GM19467 (cell line): ENCODE results near the gene TRIB2.

Experiments
- ATAC-seq: cut with Tn5 transposase; IDR thresholded peaks from one replicate; pipeline ENCODE4 v1.9.1; 2021; ENCODE audit warnings: mild to moderate bottlenecking, moderate library complexity; ENCODE audit not compliant: unreplicated experiment

The TRIB2 gene

DNA sequence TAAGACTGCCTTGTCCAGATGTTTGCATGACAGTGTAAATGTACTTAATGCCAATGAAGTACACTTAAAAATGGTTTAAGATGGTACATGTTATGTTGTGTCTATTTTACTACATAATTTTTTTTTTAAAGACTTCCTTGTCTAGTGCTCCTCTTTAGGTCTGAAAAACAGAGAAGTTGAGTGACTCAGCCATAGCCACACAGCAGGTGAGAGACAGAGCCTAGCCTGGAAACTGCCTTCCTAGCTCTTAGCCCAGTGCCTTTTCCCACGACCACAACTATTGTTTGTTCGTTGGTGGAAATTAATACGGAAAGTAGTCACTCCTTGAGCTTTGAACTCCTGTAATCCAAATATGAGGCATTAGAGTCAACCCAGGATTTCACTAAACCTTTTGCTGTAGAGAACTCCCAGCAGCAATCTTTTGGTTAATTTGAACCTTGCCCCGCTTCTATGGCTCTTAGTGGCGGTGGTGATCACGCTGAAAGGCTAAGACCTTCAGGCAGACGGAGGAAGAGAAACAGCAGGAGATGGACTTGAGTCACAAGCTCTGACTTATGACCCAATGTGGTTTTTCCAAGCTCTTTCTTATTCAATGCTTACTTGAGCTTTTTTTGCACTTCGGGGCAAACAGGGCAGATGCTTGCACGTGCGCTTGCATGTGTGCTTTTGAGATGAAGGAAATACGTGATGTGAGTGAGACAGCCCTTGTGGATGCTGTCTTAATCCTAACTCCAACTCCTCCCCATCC, 21.2 kb downstream of the TRIB2 start:
- ATAC-seq, result no peak

DNA sequence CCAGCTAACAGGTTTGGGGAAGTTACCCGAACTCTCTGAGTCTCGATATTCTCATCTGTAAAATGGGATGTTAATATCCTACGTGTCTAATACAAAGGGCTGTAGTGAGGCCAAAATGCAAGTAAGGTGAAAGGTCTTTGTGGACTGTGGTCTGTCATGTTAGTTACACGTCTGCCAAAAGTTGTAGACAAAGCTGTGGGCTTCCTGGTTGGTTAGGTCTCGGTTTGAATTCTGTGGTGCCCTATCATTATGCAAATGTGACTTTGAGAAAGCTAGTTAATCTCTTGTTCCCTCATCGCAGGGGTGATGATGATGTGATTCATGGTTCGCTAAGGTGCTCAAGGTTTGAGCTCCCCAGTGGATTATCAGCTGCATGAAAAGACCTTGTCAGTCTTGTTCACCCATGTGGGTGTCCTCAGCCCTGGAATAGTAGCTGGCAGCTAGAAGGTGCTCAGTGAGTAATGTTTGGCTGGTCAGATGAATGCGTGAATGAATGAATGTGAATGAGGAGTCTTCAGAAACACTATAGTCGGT, 23.1 kb downstream of the TRIB2 start:
- no peak for ATAC-seq

DNA sequence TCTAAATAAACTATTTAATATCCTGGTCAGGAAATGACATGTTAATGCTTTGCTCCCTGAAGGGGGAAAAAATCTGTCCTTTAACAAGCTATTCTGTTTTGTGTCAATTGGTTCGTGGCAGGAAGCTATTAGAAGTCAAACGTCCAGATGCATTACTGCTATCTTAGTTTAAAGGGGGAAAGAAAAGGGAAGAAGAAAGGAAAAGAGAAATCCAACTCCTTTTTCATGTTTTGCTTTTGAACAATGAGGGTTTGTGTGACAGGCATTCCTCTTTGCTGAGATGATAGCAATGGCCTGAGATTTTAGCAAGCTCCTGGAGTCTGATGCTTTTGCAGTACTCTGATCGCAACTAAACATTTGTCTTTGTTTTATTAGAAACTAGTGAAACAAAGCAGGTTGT, 24.6 kb downstream of the TRIB2 start:
- ATAC-seq, result no peak

DNA sequence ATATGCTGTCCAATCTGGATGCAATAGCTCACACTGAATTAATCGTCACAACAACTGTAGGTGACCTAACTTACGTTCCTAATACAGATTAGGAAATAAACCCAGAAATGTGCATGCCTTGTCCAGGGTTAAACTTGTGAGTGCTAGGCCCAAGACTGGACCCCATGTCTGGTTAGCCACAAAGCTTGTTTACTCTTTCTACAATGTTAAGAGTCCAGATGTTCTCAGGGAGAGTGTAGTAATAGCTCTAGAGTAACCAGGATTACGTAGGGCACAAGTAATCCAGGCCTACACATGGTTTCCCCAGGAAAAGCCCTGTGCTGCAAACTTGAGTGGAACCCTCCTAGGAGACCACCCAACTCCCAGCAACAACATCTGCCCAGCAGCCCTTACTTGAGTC, 26.2 kb downstream of the TRIB2 start:
- no peak for ATAC-seq

DNA sequence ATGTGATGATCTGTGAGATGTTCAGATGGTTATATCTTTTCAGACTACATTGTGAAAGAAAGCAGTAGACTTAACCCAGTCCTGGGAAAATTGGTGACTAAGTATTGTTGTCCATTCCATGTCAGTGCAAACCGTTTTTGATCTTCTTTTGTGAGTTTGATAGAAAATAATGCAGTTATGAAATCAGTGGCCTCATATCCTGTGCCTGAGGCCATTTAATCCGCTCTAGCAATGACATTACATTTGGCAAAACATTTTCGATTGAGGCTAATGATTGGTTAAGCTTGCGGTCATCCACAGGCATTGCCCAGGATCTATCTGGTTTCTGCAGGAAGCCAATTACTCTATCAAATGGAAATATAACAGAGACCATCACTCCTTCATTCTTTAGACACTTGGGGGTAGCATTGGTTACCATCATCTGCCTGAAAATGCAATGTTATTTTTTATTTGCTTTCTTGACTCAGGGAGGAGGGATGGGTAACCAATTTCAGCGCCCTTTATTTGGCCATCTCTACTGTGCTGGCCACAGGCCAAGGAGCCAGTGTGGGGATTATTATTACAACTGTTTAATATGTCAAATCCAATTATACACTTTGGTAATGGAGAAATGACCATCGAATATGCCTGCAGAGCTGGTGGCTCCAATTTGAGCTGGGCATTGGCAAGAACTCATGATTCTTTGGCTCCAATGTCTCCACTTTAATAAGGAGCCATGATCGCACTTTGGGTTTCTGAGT, 33.6 kb downstream of the TRIB2 start:
- no peak for ATAC-seq

DNA sequence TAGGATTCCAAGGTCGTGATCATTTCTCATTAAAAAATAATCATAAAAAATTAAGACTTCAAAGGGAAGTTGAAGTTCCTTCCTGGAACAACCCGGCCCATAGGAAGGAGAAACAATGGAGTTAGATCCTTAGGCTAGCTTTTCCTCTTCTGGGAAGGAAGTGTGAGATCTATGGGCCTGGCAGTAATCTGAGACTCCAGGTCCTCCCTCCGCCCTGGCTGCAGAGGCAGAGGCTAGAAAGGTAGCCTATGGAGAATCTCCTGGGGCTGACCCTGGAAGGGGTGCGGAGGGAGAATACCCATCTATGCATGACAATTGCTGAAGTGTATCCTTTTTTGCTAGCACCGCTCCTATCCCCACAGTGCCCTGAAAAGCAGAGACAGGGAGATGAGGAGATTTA, 37.9 kb downstream of the TRIB2 start:
- ATAC-seq, result no peak

DNA sequence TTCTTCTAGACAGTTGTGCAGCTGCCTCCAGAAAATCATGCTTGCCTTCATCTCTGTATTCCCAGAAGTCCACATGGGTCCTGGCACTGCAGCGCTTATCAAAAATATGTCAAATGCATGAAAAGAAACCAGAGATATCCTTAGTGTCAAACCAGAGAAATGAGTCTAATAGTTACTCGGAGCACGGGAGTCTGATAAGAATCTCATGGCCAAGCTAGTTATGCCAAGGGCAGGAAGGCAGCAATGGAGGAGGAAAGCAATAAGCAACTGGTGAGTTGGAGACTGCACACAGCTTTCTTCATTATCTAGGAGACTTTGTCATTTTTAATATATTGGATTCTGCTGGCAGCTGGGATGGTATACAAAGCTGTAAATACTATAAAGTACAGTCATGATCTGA, 38.6 kb downstream of the TRIB2 start:
- no peak for ATAC-seq

DNA sequence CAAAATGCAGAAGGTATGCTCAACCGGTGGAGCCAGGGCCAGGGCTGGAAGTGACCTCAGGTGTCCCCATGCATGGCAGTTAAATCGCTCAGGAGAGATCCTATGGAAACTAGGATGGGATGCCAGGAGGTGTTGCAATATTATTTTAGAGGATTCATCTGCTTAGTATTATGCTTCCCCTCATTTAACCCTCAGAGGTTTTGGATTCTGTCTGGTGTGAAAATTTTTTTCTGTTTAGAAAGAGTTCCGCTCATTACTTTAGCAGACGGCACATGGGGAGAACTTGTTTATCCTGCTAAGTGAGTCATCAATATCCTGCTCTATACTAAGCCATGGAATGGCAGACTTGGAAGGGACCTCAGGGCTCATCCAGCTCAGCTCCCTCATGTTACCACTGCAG, 42.5 kb downstream of the TRIB2 start:
- ATAC-seq, result no peak

DNA sequence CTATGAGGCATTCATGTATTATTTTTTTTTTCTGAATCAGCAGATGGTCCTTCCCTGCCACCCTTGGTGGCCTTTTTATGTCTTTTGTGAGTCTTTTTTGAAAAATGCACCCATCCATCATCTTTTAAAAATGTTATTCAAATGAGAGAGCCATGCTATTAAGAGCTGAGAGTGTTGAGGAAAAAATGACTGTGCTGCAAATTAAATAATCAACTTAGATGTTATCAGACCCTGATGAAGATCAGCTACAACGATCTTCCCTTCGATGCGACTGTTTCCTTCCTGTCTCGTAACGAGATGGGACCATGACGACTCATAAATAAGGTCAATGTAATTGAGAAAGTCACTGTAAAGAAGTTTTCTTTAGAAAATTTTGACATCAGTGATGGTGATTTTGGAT, 44.4 kb downstream of the TRIB2 start:
- ATAC-seq, result no peak

DNA sequence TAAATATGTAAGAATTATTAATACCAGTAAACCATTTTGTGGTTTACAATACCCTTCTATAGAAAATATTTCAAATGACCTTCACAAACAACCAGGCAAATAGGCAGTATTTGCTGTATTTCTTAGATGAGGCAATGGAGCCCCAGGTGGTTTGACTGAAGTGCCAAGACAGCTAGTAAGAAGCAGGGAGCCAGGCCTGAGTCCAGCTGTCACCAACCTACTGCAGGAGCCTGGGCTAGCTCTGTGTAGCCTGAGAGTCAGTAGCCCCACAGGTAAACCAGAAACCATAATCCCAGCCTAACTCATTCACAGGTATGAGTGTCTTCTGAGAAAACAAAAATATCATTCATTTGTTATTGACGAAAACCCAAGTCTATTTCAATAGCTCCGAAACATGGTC, 45.6 kb downstream of the TRIB2 start:
- ATAC-seq, result no peak

DNA sequence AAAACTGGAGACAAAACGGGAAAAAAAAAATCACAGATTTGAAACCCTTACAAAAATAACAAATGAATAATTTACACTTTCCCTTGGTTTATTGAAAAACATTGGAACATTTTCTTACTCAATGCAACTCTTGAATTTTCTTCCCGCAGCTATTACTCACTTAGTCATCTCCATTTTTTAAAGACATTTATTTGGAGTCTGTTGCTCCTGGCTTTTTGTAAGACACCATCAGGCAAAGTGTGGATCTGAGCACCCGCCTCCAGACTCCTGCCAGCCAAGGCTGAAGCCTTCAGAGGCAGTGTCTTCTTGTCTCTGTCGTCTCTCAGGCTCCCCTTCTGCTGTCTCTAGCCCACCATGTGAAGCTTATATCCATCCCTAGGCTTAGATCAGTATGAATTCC, 46.2 kb downstream of the TRIB2 start:
- no peak for ATAC-seq

DNA sequence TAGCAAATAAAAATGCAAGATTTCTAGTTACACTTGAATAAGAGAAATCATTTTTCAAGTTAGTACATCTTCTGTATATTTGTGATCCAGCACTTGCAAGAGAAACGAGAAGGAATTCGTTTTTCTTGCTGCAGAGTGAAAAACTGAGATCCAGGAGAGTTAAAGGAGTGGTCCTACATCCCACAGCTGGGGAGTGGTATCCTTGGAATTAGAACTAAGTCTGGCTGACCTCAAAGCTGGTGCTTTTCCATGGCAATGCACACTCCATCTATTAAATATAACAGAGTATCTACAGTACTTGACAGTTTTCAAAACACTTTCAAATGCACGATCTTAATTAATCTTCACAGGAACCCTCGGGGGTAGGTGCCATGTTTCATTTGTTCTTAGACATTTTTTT, 46.8 kb downstream of the TRIB2 start:
- no peak for ATAC-seq

DNA sequence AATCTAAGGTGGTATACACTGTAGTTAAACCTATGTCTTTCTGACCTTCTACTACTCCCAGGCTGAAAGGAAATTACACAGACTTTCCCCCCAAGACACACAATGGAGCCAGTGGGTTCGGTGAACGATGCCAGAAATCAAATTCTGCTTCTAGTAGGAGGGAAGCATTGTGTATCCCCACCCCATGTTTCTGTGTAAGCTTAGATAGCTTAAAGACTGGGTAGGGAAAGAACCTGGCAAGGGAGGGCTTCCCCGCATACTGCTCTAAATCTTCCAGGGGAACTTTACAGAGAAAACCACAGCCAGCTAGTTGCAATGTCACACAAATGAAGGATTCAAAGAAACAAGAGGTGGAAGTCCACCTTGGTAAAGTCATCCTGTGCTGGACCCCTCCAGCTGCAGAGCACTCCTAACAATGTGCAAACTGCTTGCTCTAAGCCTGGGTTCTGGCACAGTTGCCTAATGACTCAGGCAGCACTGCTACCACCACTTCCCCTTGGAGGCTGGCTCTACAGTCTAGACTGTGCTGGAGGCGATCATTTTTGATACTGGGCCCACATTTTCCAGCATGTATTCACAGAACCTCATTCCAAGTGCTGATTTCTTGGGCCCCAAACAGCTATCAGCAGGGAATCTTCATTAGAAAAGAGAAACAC, 47.5 kb downstream of the TRIB2 start:
- ATAC-seq, result no peak

DNA sequence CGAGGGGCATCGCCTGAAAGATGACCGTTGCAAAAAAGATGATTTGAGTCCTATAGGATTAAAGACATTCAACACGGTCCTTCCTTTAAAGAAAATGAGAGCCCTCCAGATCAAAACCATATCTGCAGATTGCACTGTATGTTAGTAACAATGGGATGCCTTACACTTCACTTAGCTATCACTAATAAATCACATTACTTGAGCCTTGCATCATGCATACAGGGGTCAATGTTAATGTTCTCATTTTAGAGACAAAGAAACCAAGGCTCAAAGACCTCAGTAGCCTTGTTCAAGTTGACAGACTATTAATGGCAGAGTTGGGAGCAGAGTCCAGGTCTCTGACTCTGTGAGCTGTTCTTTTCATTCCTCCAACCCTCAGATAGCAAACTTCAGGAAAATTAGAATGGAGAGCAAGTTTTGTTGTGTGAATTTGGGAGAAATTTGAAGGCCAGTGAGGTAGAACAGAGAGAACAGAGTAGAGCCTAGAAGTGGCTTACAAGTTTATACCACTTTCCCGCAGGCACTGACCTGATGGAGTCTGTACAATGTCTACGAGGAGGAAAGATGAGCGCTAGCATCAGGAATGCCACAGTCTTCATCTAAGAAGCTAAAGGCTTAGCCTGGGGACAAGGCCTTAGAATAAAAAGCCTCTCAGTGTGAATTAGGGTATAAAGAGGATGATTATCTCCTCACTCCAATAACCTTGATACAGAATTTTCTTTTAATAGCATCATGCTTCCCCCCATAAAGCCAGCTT, 48.3 kb downstream of the TRIB2 start:
- no peak for ATAC-seq

DNA sequence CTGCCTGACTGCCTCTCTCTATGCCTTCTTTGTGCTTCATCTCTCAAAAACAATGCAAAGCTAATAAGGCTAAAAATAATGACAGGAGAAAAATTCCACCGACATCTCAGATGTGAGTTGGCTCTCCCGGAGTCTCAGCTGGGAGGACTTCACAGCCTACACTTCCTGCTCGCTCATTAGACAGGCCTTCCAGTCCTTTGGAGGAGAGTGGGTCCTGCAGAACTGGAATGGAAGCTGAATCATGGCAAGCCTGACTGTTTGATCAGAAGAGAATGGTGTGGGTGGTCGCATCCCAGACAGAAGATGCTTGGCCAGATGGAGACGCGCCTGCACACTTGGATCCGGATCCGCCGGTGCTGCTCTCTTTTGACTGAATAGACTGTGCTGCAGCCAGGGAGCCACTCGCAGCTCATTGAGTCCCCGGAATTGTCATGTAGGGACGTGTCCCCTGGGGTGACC, 49.7 kb downstream of the TRIB2 start:
- ATAC-seq, result no peak

DNA sequence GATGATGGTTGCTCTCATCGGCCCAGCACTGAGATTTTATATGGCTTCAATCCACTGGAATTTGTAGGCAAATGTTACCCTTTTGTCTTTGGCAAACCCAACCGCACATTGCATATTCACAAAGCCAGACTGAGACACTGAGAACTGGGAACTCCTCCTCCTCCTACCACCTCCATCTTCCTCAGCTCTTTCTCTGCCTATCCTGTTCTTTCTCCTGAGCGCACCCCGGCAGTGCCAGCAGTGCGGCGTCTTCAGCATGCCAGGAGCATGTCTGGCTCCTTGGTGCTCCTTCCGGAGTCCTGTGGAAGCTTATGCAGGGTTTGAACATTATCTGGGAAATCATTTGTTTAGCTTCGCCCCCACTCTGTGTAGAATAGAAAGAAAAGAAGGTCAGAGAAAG, 50.8 kb downstream of the TRIB2 start:
- ATAC-seq, result no peak

DNA sequence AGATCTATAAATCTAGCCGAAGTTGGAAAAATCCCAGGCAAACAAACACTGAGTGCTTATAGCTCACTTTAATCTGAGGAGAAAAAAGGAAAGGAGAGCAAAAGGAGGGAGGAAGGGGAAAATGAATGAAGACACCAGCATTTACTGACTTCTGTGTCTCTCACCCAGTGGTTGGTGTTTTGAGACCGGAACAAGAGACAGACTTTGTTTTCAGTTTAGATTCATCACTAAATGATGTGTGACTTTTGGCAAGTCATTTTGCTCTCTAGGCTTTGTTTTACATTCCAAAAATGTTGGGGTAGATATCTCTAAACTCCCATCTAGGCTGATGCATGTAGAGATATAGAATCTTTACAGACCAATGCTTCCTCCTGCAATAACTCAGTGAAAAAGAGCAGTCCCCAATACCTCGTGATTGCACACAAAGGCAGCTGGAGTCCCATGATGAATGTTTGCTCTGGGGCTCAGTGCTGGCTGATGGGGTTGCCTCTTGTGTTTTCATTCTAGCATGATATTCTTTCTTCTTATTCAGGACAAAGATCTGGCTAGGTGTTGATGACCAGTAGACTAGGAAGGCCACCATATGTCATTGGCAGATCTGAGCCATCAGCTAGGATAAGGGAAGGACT, 51.4 kb downstream of the TRIB2 start:
- no peak for ATAC-seq

DNA sequence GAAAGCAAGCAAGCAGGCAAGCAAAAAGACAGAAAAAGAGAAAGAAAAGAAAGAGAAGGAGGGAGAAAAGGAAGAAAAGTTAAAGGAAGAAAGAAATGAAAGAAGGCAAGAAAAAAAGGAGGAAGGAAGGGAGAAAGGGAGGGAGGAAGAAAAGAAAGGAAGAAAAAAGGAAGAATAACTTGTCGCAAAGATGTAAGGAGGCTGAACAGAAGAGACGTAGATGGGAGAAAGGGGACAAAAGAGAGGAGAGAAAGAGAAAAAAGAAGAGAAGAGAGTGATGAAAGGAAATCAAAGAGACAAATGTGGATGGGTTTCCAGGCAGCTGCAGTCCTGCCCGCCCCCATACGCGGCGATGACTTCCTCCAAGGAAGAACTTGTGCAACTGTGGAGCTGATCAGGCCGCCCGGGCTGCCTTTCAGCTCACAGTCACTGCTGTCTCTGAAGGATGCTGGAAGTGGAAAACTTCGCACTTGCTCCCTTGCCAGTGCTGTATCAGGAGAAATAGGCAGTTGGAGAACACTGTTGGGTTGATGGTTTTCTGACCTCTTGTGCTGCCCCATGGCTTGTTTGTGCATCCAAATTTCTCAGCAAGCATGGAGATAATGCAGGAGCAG, 52.9 kb downstream of the TRIB2 start:
- ATAC-seq, result no peak

DNA sequence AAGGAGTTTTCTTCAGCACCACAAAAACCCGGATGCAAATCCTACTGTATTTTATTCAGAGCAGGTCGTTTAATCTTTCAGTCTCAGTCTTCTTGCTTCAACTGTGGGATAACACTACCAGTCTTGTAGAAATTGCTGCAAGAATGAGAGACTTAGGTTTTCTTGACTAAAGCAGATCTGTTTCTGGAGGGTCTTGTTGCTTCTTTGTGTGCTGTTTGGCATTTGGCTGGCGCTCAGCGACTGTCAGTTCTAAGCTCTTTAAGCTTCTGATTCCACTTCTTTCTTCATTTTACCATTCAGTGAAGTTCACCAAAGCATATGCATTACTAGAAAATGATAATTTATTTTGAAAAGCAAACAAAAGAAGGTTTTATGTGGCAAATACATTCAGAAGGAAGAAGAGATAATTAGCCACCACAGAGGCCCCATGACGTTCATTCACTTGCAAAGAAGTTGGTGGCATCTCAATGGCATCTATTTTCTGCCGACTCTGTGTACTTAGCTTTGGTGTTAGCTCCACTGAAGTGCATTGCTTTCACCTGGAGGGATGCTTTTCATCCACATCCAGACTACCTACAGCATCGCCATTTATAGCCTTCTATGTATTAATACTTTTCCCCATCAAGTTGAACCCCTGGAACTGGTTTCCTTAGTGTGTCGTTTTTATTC, 53.7 kb downstream of the TRIB2 start:
- ATAC-seq, result no peak

DNA sequence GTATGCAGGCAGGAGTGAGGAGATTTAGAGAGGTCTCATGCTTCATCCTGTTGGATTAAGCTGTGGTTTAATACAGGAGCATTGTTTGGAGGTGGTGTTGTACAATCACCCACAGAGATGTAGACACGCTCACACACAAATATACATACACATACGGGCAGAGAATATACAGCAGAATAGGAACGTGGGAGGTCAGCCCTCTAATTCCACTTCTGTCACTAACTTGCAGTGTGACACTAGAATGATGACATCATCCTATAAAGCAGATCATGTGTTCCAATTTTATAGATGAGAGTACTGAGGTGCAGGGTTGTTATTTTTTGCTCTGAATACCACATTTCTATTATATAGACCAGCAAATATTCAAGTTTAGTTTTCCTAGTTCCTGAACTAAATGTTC, 54.4 kb downstream of the TRIB2 start:
- no peak for ATAC-seq
